Fibroblast of lung (primary cell): ENCODE data around the gene ANKFY1. TPM values are rescaled to one million over a fixed set of nuclear protein-coding genes. Genes with fewer than 3 reads are reported as not detected.

Source experiments
- DNase-seq, 2 donors: peaks; one replicate each; pipeline versions ENCODE4 v3.0.0 to v3.0.0-alpha.2; 2010; ENCODE audit warnings: low read depth in 2 of 2
- H2AFZ ChIP-seq: 2 replicates; pipeline ENCODE4 v1.5.1; 2012; ENCODE audit warnings: low read length, control low read depth, inconsistent platforms
- H3K27ac ChIP-seq: 2 replicates; pipeline ENCODE4 v1.5.1; 2011; ENCODE audit warnings: low read length, control low read depth; ENCODE audit not compliant: insufficient read depth
- H3K27me3 ChIP-seq: 2 replicates; pipeline ENCODE4 v1.5.1; 2011; ENCODE audit warnings: mild to moderate bottlenecking, low read length; ENCODE audit not compliant: control insufficient read depth, insufficient read depth
- H3K36me3 ChIP-seq: 2 replicates; pipeline ENCODE4 v1.5.1; 2011; ENCODE audit warnings: low read length; ENCODE audit not compliant: control insufficient read depth, insufficient read depth
- H3K4me1 ChIP-seq: 2 replicates; pipeline ENCODE4 v1.5.1; 2011; ENCODE audit warnings: low read length; ENCODE audit not compliant: control insufficient read depth, insufficient read depth; ENCODE audit errors: extremely low read depth
- H3K4me2 ChIP-seq: 2 replicates; pipeline ENCODE4 v1.5.1; 2011; ENCODE audit warnings: low read length, control low read depth; ENCODE audit not compliant: insufficient read depth; ENCODE audit errors: extremely low read depth
- H3K4me3 ChIP-seq, 4 experiments: fragments of 200-600 bp in 1 of 4; sonication (generic) in 1 of 4; replicated peaks in 1 of 4; 2 replicates each; pipeline ENCODE4 v1.5.1; 2011 to 2016; ENCODE audit warnings: low read length in 4 of 4, low read depth in 3 of 4, mild to moderate bottlenecking in 3 of 4, control low read depth in 2 of 4, inconsistent platforms in 1 of 4, mixed read lengths in 1 of 4; ENCODE audit not compliant: insufficient read depth in 1 of 4; ENCODE audit errors: control extremely low read depth in 1 of 4
- H3K79me2 ChIP-seq: 2 replicates; pipeline ENCODE4 v1.5.1; 2012; ENCODE audit warnings: mild to moderate bottlenecking, low read length, inconsistent platforms; ENCODE audit not compliant: control insufficient read depth, insufficient read depth
- H3K9ac ChIP-seq: 2 replicates; pipeline ENCODE4 v1.5.1; 2011; ENCODE audit warnings: mild to moderate bottlenecking, low read length, control low read depth; ENCODE audit not compliant: insufficient read depth
- H3K9me3 ChIP-seq: 2 replicates; pipeline ENCODE4 v1.5.1; 2012; ENCODE audit warnings: low read depth, low read length; ENCODE audit not compliant: control insufficient read depth, insufficient read depth
- H4K20me1 ChIP-seq: 2 replicates; pipeline ENCODE4 v1.5.1; 2011; ENCODE audit warnings: low read length; ENCODE audit not compliant: control insufficient read depth, insufficient read depth; ENCODE audit errors: extremely low read depth
- EZH2 ChIP-seq: IDR thresholded peaks from 2 replicates; pipeline ENCODE4 v1.5.1; 2012; ENCODE audit warnings: low read length, control low read depth, mild to moderate bottlenecking; ENCODE audit errors: missing control alignments
- polyA plus RNA-seq, 2 donors: library from polyadenylated mRNA; depleted of rRNA in 1 of 2; stranded (reverse) in 1 of 2; unstranded in 1 of 2; fragments of >200 nt; gene quantifications; 2 replicates each; pipeline ENCODE4 v1.2.1, GENCODE V29; 2011 to 2012; ENCODE audit warnings: missing spikeins in 1 of 2
- total RNA-seq: library from RNA; depleted of rRNA; stranded (reverse); fragments of >200 nt; gene quantifications from 2 replicates; pipeline ENCODE4 v1.2.1, GENCODE V29; 2014
- TF ChIP-seq, protein P1 (sequence below), 2 donors: IDR thresholded peaks in 1 of 2; conservative IDR thresholded peaks in 1 of 2; 1 replicate in 1 of 2; 2 replicates in 1 of 2; pipeline ENCODE4 v1.5.1; 2011 to 2012; ENCODE audit warnings: low read length in 2 of 2, control low read depth in 1 of 2, inconsistent platforms in 1 of 2, low read depth in 1 of 2, mild to moderate bottlenecking in 1 of 2

The ANKFY1 gene
- total and polyA plus RNA-seq, 2 donors (not counting 1 experiment from before 2014, with no cell fraction given): 26.1 to 34.0 TPM

DNA sequence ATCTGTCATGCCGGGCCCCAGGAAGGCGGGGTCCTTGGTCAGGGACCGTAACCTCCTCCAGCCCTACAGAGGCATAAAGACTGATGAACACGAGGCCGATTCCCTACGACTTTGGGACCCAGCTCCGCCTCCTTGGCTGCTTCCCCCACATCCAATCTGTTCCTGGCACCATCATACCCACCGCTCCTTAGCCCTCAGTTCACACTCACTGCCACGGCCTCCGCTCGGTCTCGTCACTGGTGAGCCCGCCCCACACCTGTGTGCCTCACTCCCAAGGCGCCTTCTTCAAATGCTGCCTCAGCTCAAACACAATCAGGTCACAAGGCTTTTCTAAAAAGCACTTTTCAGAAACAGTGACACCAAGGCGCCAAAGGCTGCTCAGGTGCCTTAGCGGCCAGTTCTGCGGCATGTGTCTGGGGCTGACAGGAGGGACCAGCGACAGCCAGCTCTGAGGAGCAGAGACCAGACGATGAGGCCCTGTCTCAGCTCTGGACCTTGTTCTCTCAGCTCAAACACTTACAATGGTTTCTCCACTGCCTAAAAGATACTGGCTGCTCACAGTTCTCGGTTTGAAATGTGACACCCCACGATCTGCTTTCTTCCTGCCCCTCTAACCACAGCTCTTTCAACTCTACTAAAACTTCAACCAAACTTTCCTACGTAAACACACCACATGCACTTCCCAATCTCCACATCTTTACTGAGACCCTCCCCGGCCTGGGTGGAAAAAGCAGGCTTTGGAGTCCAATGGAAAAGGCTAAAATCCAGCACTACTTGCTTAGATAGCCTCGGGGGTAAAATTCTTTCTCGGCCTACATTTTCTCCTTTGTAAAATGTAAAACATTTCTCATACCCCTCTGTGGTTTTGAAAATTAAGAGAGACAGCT lies 87.6 kb downstream of the ANKFY1 start:
- no peak overlapping the region for H3K27ac ChIP-seq
- H4K20me1 ChIP-seq: no peaks in the 10 kb centered on the region
- peaks cover 39% of the 10 kb centered on the region for H3K36me3 ChIP-seq
- no peak overlapping the region for H3K4me2 ChIP-seq
- no peak overlapping the region for H3K4me3 ChIP-seq
- no peaks in the 10 kb centered on the region for H3K4me1 ChIP-seq
- H3K9me3 ChIP-seq: no peaks in the 10 kb centered on the region
- no peaks in the 10 kb centered on the region for H3K27me3 ChIP-seq
- TF ChIP-seq EZH2: no peak
- TF ChIP-seq, protein P1, sequence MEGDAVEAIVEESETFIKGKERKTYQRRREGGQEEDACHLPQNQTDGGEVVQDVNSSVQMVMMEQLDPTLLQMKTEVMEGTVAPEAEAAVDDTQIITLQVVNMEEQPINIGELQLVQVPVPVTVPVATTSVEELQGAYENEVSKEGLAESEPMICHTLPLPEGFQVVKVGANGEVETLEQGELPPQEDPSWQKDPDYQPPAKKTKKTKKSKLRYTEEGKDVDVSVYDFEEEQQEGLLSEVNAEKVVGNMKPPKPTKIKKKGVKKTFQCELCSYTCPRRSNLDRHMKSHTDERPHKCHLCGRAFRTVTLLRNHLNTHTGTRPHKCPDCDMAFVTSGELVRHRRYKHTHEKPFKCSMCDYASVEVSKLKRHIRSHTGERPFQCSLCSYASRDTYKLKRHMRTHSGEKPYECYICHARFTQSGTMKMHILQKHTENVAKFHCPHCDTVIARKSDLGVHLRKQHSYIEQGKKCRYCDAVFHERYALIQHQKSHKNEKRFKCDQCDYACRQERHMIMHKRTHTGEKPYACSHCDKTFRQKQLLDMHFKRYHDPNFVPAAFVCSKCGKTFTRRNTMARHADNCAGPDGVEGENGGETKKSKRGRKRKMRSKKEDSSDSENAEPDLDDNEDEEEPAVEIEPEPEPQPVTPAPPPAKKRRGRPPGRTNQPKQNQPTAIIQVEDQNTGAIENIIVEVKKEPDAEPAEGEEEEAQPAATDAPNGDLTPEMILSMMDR (conservative IDR thresholded peaks at IDR 0.05 in 1 of 2, IDR thresholded peaks at IDR 0.05 in 1 of 2; ENCODE audit: low read depth in 1 of 2, low read length in 2 of 2): no peak
- H2AFZ ChIP-seq: no peak overlapping the region
- no peak overlapping the region for H3K9ac ChIP-seq
- H3K79me2 ChIP-seq: no peaks in the 10 kb centered on the region
- DNase-seq: peak; percentile 20 to 37

DNA sequence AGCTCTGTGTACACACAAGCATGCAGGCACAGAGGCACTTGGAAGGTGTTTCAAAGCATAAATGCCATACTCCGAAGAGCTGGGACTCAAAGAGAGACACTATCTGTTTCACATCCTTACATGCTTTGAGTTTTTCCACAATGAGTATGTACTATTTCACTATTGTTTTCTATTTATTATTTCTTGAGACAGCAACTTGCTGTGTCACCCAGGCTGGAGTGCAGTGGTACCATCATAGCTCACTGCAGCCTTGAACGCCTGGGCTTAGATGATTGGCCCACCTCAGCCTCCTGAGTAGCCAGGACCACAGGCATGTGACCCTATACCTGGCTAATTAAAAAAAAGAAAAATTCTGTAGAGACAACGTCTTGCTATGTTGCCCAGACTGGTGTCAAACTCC lies 89.2 kb downstream of the ANKFY1 start:
- peaks cover 44% of the 10 kb centered on the region for H3K36me3 ChIP-seq
- peaks cover 1% of the 10 kb centered on the region for H4K20me1 ChIP-seq
- H3K9ac ChIP-seq: no peak overlapping the region
- H3K4me3 ChIP-seq: no peak overlapping the region
- H3K79me2 ChIP-seq: no peaks in the 10 kb centered on the region
- H3K27ac ChIP-seq: no peak overlapping the region
- no peaks in the 10 kb centered on the region for H3K9me3 ChIP-seq
- H3K4me1 ChIP-seq: no peaks in the 10 kb centered on the region
- no peak for TF ChIP-seq EZH2
- TF ChIP-seq, protein P1 (conservative IDR thresholded peaks at IDR 0.05 in 1 of 2, IDR thresholded peaks at IDR 0.05 in 1 of 2; ENCODE audit: low read depth in 1 of 2, low read length in 2 of 2): no peak
- H3K4me2 ChIP-seq: no peak overlapping the region
- DNase-seq: no peak
- H3K27me3 ChIP-seq: no peaks in the 10 kb centered on the region
- no peak overlapping the region for H2AFZ ChIP-seq

DNA sequence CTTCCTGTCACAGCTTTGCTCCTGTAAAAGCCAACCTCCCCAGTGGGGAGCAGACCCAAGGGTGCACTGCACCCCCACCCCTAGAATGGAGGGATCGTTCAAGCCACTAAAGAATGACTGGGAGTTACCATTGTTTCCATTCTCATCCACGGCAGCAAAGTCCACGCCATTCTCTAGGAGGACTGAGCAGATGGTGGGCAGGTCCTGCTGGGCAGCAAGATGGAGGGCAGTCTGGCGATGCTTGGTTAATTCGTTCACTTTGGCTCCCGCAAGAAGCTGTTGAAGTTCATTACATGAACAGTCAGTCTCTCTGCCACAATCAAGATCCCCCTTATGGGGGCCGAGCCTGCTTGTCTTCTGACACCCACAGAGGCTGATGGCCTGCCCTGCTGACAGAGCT lies 90.0 kb downstream of the ANKFY1 start:
- Histone ChIP-seq H3K27ac (no peak overlapping the region), H3K4me1 (no peaks in the 10 kb centered on the region), H3K9ac (no peak overlapping the region), H4K20me1 (peaks cover 1% of the 10 kb centered on the region), H3K36me3 (peaks cover 48% of the 10 kb centered on the region), H3K27me3 (no peaks in the 10 kb centered on the region), H3K9me3 (no peaks in the 10 kb centered on the region), H3K79me2 (no peaks in the 10 kb centered on the region), H3K4me3 (no peak overlapping the region), H2AFZ (no peak overlapping the region), H3K4me2 (no peak overlapping the region)
- TF ChIP-seq, protein P1 (conservative IDR thresholded peaks at IDR 0.05 in 1 of 2, IDR thresholded peaks at IDR 0.05 in 1 of 2; ENCODE audit: low read depth in 1 of 2, low read length in 2 of 2): no peak
- TF ChIP-seq EZH2: no peak
- no peak for DNase-seq
